GM21825 (cell line): ENCODE data around the gene UQCR11.
A peak's percentile ranks its signal among the peaks of the same experiment; 100 is the strongest.

Experiments used
- ATAC-seq: cut with Tn5 transposase; IDR thresholded peaks from one replicate; pipeline ENCODE4 v1.9.1; 2021; ENCODE audit warnings: mild to moderate bottlenecking, moderate library complexity; ENCODE audit not compliant: unreplicated experiment

UQCR11 gene

GRCh38 chr19:1572795-1573194, 32.5 kb downstream of the UQCR11 start:
- no peak for ATAC-seq

- no peak for ATAC-seq
These were observed 33.9 kb downstream of the UQCR11 start for GRCh38 chr19:1571358-1571757.

GRCh38 chr19:1570836-1571235, 34.4 kb downstream of the UQCR11 start:
- no peak for ATAC-seq

- no peak for ATAC-seq
These were observed 35.3 kb downstream of the UQCR11 start for GRCh38 chr19:1569997-1570396.

GRCh38 chr19:1568320-1569019, 36.8 kb downstream of the UQCR11 start, which contains the start of gene MEX3D:
MEX3D (minus strand) TSS chr19:1568325; CDS start chr19:1568058, 267 bp downstream.
- peak; percentile 63 for ATAC-seq

GRCh38 chr19:1567848-1568227, 37.4 kb downstream of the UQCR11 start:
- ATAC-seq, result no peak

GRCh38 chr19:1567116-1567847, 38.0 kb downstream of the UQCR11 start:
- ATAC-seq, result no peak

- no peak for ATAC-seq
These were observed 38.7 kb downstream of the UQCR11 start for GRCh38 chr19:1566392-1567115.

GRCh38 chr19:1563251-1563650, 42.0 kb downstream of the UQCR11 start:
- ATAC-seq, result no peak

- no peak for ATAC-seq
These were observed 43.9 kb downstream of the UQCR11 start for GRCh38 chr19:1561236-1561842.

- no peak for ATAC-seq
These were observed 44.9 kb downstream of the UQCR11 start for GRCh38 chr19:1560286-1560882.

- no peak for ATAC-seq
These were observed 46.7 kb downstream of the UQCR11 start for GRCh38 chr19:1558552-1558951.

GRCh38 chr19:1556390-1557070, 48.7 kb downstream of the UQCR11 start:
- ATAC-seq, result no peak

- ATAC-seq, result no peak
These were observed 49.5 kb downstream of the UQCR11 start for GRCh38 chr19:1555487-1556389.

GRCh38 chr19:1554968-1555367, 50.3 kb downstream of the UQCR11 start:
- no peak for ATAC-seq

- ATAC-seq, result no peak
These were observed 51.8 kb downstream of the UQCR11 start for GRCh38 chr19:1553415-1553814.

- no peak for ATAC-seq
These were observed 53.9 kb downstream of the UQCR11 start for GRCh38 chr19:1551068-1552040.

- no peak for ATAC-seq
These were observed 55.8 kb downstream of the UQCR11 start for GRCh38 chr19:1549332-1549945.
